Vagina (tissue), 2 donors: ENCODE results near the gene COX10. TPM values are rescaled to one million over a fixed set of nuclear protein-coding genes. Genes with fewer than 3 reads are reported as not detected.
A peak's percentile ranks its signal among the peaks of the same experiment; 100 is the strongest.

Experiments
- DNase-seq, 2 donors: peaks; one replicate each; pipeline ENCODE4 v3.0.0-alpha.2; 2017; ENCODE audit errors: extremely low spot score in 2 of 2
- H3K27ac ChIP-seq: fragments of 200-600 bp; sonication (generic); one replicate; pipeline ENCODE4 v1.5.1; 2019
- H3K27me3 ChIP-seq: fragments of 200-600 bp; sonication (generic); one replicate; pipeline ENCODE4 v1.5.1; 2019
- H3K36me3 ChIP-seq, 2 donors: fragments of 200-600 bp; sonication (generic); one replicate each; pipeline ENCODE4 v1.5.1; 2017 to 2019
- H3K4me1 ChIP-seq: fragments of 200-600 bp; sonication (generic); one replicate; pipeline ENCODE4 v1.5.1; 2019
- H3K4me3 ChIP-seq, 2 donors: fragments of 200-600 bp; sonication (generic); 1 replicate in 1 of 2; 2 replicates in 1 of 2; pipeline ENCODE4 v1.5.1; 2016 to 2019
- H3K9me3 ChIP-seq: fragments of 200-600 bp; sonication (generic); one replicate; pipeline ENCODE4 v1.5.1; 2019
- CTCF ChIP-seq, 3 experiments: fragments of 450-650 bp in 2 of 3; fragments of 200-600 bp in 1 of 3; sonication (generic) in 1 of 3; IDR thresholded peaks; one replicate each; pipeline ENCODE4 v1.5.1; 2017 to 2019; ENCODE audit warnings: antibody characterized with exemption in 3 of 3, mild to moderate bottlenecking in 2 of 3, moderate library complexity in 2 of 3
- POLR2A ChIP-seq, 2 donors: fragments of 450-650 bp; IDR thresholded peaks; one replicate each; pipeline ENCODE4 v1.6.1; 2017; ENCODE audit warnings: antibody characterized with exemption in 2 of 2, mild to moderate bottlenecking in 2 of 2, moderate library complexity in 2 of 2
- POLR2AphosphoS5 ChIP-seq, 2 donors: sonication (generic); formaldehyde crosslinking; IDR thresholded peaks; one replicate each; pipeline ENCODE4 v1.9.0; 2017; ENCODE audit warnings: antibody characterized with exemption in 2 of 2, mild to moderate bottlenecking in 2 of 2, low read depth in 1 of 2; ENCODE audit not compliant: insufficient read depth in 1 of 2
- intact Hi-C: fragments of 100-400 bp; cut with DNase I; formaldehyde crosslinking; loops from one replicate; pipeline ENCODE4 v1.15.1; 2023
- total RNA-seq: library from RNA; depleted of rRNA; stranded (reverse); fragments of >200 nt; gene quantifications from one replicate; pipeline ENCODE4 v1.2.3, GENCODE V29; 2016

COX10 gene
- total RNA-seq, 1 donor from 2014 or later: 27.5 TPM

- H3K27me3 ChIP-seq: no peaks in the 10 kb centered on the region
- H3K4me3 ChIP-seq: peak overlapping the region; percentile 80 to 99
- no peak for DNase-seq
- H3K9me3 ChIP-seq: no peaks in the 10 kb centered on the region
- TF ChIP-seq CTCF (IDR thresholded peaks at IDR 0.05): no peak
- no peak for TF ChIP-seq POLR2A (IDR thresholded peaks at IDR 0.05)
- no peak for TF ChIP-seq POLR2AphosphoS5 (IDR thresholded peaks at IDR 0.05; ENCODE audit: insufficient read depth in 1 of 2, low read depth in 1 of 2)
- peaks cover 34% of the 10 kb centered on the region for H3K4me1 ChIP-seq
- peak overlapping the region; percentile 76 for H3K27ac ChIP-seq
- intact Hi-C loops: no loop called here
- no peaks in the 10 kb centered on the region for H3K36me3 ChIP-seq
These were observed 608 bp upstream of the COX10 start for GRCh38 chr17:14068542-14069250.

GRCh38 chr17:14070344-14070984 lies 1.2 kb downstream of the COX10 start:
- no peaks in the 10 kb centered on the region for H3K27me3 ChIP-seq
- peaks cover 0 to 15% of the 10 kb centered on the region in 2 donors for H3K36me3 ChIP-seq
- intact Hi-C loops: no loop called here
- no peak for DNase-seq
- TF ChIP-seq POLR2AphosphoS5 (IDR thresholded peaks at IDR 0.05; ENCODE audit: insufficient read depth in 1 of 2, low read depth in 1 of 2) (no peak), CTCF (IDR thresholded peaks at IDR 0.05) (no peak), POLR2A (IDR thresholded peaks at IDR 0.05) (no peak)
- peaks cover 34% of the 10 kb centered on the region for H3K4me1 ChIP-seq
- H3K4me3 ChIP-seq: peak overlapping the region; percentile 80 to 99
- H3K9me3 ChIP-seq: no peaks in the 10 kb centered on the region
- no peak overlapping the region for H3K27ac ChIP-seq

GRCh38 chr17:14072881-14073280 lies 3.6 kb downstream of the COX10 start:
- intact Hi-C loops: no loop called here
- H3K4me1 ChIP-seq: peaks cover 33% of the 10 kb centered on the region
- H3K4me3 ChIP-seq: no peak overlapping the region
- H3K27me3 ChIP-seq: no peaks in the 10 kb centered on the region
- TF ChIP-seq POLR2A (IDR thresholded peaks at IDR 0.05) (no peak), POLR2AphosphoS5 (IDR thresholded peaks at IDR 0.05; ENCODE audit: insufficient read depth in 1 of 2, low read depth in 1 of 2) (no peak), CTCF (IDR thresholded peaks at IDR 0.05) (no peak)
- DNase-seq: no peak
- peaks cover 0 to 33% of the 10 kb centered on the region in 2 donors for H3K36me3 ChIP-seq
- no peak overlapping the region for H3K27ac ChIP-seq
- H3K9me3 ChIP-seq: no peaks in the 10 kb centered on the region

- peaks cover 16% of the 10 kb centered on the region for H3K4me1 ChIP-seq
- no peaks in the 10 kb centered on the region for H3K9me3 ChIP-seq
- no peak overlapping the region for H3K27ac ChIP-seq
- DNase-seq: no peak
- no peak overlapping the region for H3K4me3 ChIP-seq
- TF ChIP-seq POLR2AphosphoS5 (IDR thresholded peaks at IDR 0.05; ENCODE audit: insufficient read depth in 1 of 2, low read depth in 1 of 2) (no peak), CTCF (IDR thresholded peaks at IDR 0.05) (no peak), POLR2A (IDR thresholded peaks at IDR 0.05) (no peak)
- no peaks in the 10 kb centered on the region for H3K27me3 ChIP-seq
- peaks cover 0 to 37% of the 10 kb centered on the region in 2 donors for H3K36me3 ChIP-seq
- intact Hi-C loops: no loop called here
These were observed 8.7 kb downstream of the COX10 start for GRCh38 chr17:14078027-14078426.

GRCh38 chr17:14080847-14081251 lies 11.5 kb downstream of the COX10 start:
- Histone ChIP-seq H3K4me1 (peaks cover 24% of the 10 kb centered on the region), H3K9me3 (no peaks in the 10 kb centered on the region), H3K27ac (peak overlapping the region; percentile 37), H3K36me3 (peaks cover 0 to 20% of the 10 kb centered on the region in 2 donors), H3K4me3 (no peak overlapping the region), H3K27me3 (no peaks in the 10 kb centered on the region)
- intact Hi-C loops: no loop called here
- no peak for DNase-seq
- TF ChIP-seq POLR2A (IDR thresholded peaks at IDR 0.05): no peak
